HepG2 (cell line): ENCODE results near the gene SP5. TPM values are rescaled to one million over a fixed set of nuclear protein-coding genes. Genes with fewer than 3 reads are reported as not detected.

Source experiments
- ATAC-seq: fragments of 200-7000 bp; cut with Tn5 transposase; 3 replicates; pipeline ENCODE4 v1.9.1; 2020; ENCODE audit warnings: mild to moderate bottlenecking, moderate library complexity
- BruUV-seq: library from RNA; stranded (reverse); fragments of 400-500 nt; replicated peaks from 2 replicates; lab custom pipeline; 2021; lab: Mats Ljungman, UMichigan
- CTCF ChIA-PET: fragments of 300-600 bp; formaldehyde crosslinking; extraction: SDS; loops from one replicate; lab custom pipeline; 2021; ENCODE audit warnings: low total read pairs, inconsistent platforms, low intra/inter-chr PET ratio; lab: Yijun Ruan, JAX
- POLR2A ChIA-PET: fragments of 350-600 bp; sonication (Branson Sonifier 250); formaldehyde crosslinking; loops from one replicate; lab custom pipeline; 2020; ENCODE audit warnings: antibody characterized with exemption, inconsistent platforms; lab: Yijun Ruan, JAX
- DNase-seq: peaks from one replicate; pipeline ENCODE4 v3.0.0-alpha.2; 2015; ENCODE audit warnings: low spot score
- FAIRE-seq: peaks from 3 replicates; lab custom pipeline; 2011; peaks lifted over from hg19 to GRCh38; lab: Jason Lieb, UNC
- H2AFZ ChIP-seq: one replicate; pipeline ENCODE4 v1.6.1; 2011; ENCODE audit warnings: low read length, inconsistent platforms
- H3K27ac ChIP-seq: fragments of 300-600 bp; 3 replicates; pipeline ENCODE4 v1.8.0; 2011; ENCODE audit warnings: mixed run types, mild to moderate bottlenecking, mixed read lengths, low read length, inconsistent platforms; ENCODE audit not compliant: insufficient read depth; ENCODE audit errors: extremely low read length
- H3K27me3 ChIP-seq, 2 experiments: fragments of 200-600 bp in 1 of 2; 2 replicates in 1 of 2; 3 replicates in 1 of 2; pipeline versions ENCODE4 v1.6.0 to v1.8.0; 2011; ENCODE audit warnings: low read length in 2 of 2, mild to moderate bottlenecking in 2 of 2, moderate library complexity in 2 of 2, inconsistent platforms in 1 of 2; ENCODE audit not compliant: insufficient read depth in 2 of 2, control insufficient read depth in 1 of 2
- H3K36me3 ChIP-seq, 2 experiments: fragments of 200-600 bp in 1 of 2; replicated peaks in 1 of 2; 2 replicates in 1 of 2; 3 replicates in 1 of 2; pipeline versions ENCODE4 v1.5.1 to v1.8.0; 2011; ENCODE audit warnings: low read length in 2 of 2, inconsistent platforms in 1 of 2; ENCODE audit not compliant: insufficient read depth in 2 of 2, control insufficient read depth in 1 of 2
- H3K4me1 ChIP-seq: 2 replicates; pipeline ENCODE4 v1.5.1; 2012; ENCODE audit warnings: low read length, inconsistent platforms; ENCODE audit not compliant: insufficient read depth
- H3K4me2 ChIP-seq: 2 replicates; pipeline ENCODE4 v1.6.0; 2011; ENCODE audit warnings: low read depth, low read length, inconsistent platforms
- H3K4me3 ChIP-seq, 3 experiments: fragments of 200-600 bp in 1 of 3; sonication (generic), shearing (Covaris generic) in 1 of 3; replicated peaks in 1 of 3; 2 replicates each; pipeline ENCODE4 v1.5.1; 2011 to 2016; ENCODE audit warnings: low read length in 3 of 3, inconsistent platforms in 2 of 3, low read depth in 2 of 3, mild to moderate bottlenecking in 2 of 3, control low read depth in 1 of 3, mixed read lengths in 1 of 3; ENCODE audit not compliant: insufficient read depth in 1 of 3
- H3K79me2 ChIP-seq: one replicate; pipeline ENCODE4 v1.6.1; 2011; ENCODE audit warnings: low read length, inconsistent platforms; ENCODE audit not compliant: insufficient read depth
- H3K9ac ChIP-seq: 2 replicates; pipeline ENCODE4 v1.6.0; 2011; ENCODE audit warnings: mild to moderate bottlenecking, low read depth, low read length, inconsistent platforms; ENCODE audit not compliant: insufficient read depth
- H3K9me3 ChIP-seq: 2 replicates; pipeline ENCODE4 v1.5.1; 2012; ENCODE audit warnings: mild to moderate bottlenecking, low read length
- H4K20me1 ChIP-seq: 2 replicates; pipeline ENCODE4 v1.6.0; 2011; ENCODE audit warnings: inconsistent platforms, mild to moderate bottlenecking, low read length, moderate library complexity; ENCODE audit not compliant: insufficient read depth
- HNF4A ChIP-seq: sonication (generic); formaldehyde crosslinking; IDR thresholded peaks from 2 replicates; pipeline ENCODE4 v1.4.0; 2020; ENCODE audit warnings: missing genetic modification reagents
- PAF1 ChIP-seq: IDR thresholded peaks from 2 replicates; pipeline ENCODE4 v1.6.1; 2016; ENCODE audit warnings: missing genetic modification reagents, missing compliant biosample characterization
- SRY ChIP-seq: sonication (generic); formaldehyde crosslinking; IDR thresholded peaks from 2 replicates; pipeline ENCODE4 v1.8.0; 2022; ENCODE audit warnings: mild to moderate bottlenecking, missing genetic modification reagents
- THYN1 ChIP-seq: sonication (generic); formaldehyde crosslinking; IDR thresholded peaks from 2 replicates; pipeline ENCODE4 v1.8.1; 2023; ENCODE audit warnings: low read depth, mild to moderate bottlenecking, moderate library complexity, missing genetic modification reagents, borderline replicate concordance
- ZFP1 ChIP-seq: IDR thresholded peaks from 2 replicates; pipeline ENCODE4 v1.6.1; 2016
- ZNF232 ChIP-seq: sonication (generic); formaldehyde crosslinking; IDR thresholded peaks from 2 replicates; pipeline ENCODE4 v1.4.0; 2020; ENCODE audit warnings: missing genetic modification reagents, borderline replicate concordance
- ZNF335 ChIP-seq: sonication (generic); formaldehyde crosslinking; IDR thresholded peaks from 2 replicates; pipeline ENCODE4 v1.4.0; 2020; ENCODE audit warnings: missing genetic modification reagents
- ZNF496 ChIP-seq: sonication (generic); formaldehyde crosslinking; IDR thresholded peaks from 2 replicates; pipeline ENCODE4 v1.8.1; 2023; ENCODE audit warnings: mild to moderate bottlenecking, moderate library complexity, missing genetic modification reagents; ENCODE audit not compliant: insufficient replicate concordance
- ZNF589 ChIP-seq: sonication (generic); formaldehyde crosslinking; conservative IDR thresholded peaks from 2 replicates; pipeline ENCODE4 v1.8.0; 2022; ENCODE audit warnings: mild to moderate bottlenecking, moderate library complexity, missing genetic modification reagents
- WGBS: methylation state at CpG from one replicate; pipeline ENCODE4 v1.1.6; 2017; ENCODE audit warnings: low lambda C conversion rate; 5-methylcytosine and 5-hydroxymethylcytosine counted together
- in situ Hi-C: cut with HindIII; loops from 2 replicates; pipeline ENCODE4 v1.10.0; 2017; ENCODE audit warnings: low pct_unique_long_range_greater_than_20kb; ENCODE audit not compliant: extremely low pct_ligation_motif_present
- intact Hi-C: fragments of 100-400 bp; cut with micrococcal nuclease; formaldehyde crosslinking; loops from one replicate; pipeline ENCODE4 v1.10.0; 2022; ENCODE audit not compliant: unreplicated experiment
- polyA plus RNA-seq, 8 experiments: library from polyadenylated mRNA; depleted of rRNA in 3 of 8; stranded (reverse) in 7 of 8; unstranded in 1 of 8; fragments of >200 nt; fragmentation: Illumina TruSeq in 4 of 8; extraction: Trizol in 4 of 8; gene quantifications; 2 replicates each; pipeline versions ENCODE4 v1.2.1 to v1.2.3, GENCODE V29; 2011 to 2016; ENCODE audit warnings: low read depth in 4 of 8, missing spikeins in 1 of 8, mixed read lengths in 1 of 8; ENCODE audit not compliant: insufficient read depth in 1 of 8
- total RNA-seq, 5 experiments: library from RNA; depleted of rRNA; stranded (reverse); fragments of >200 nt; fragmentation: Illumina TruSeq; extraction: Trizol; gene quantifications; 2 replicates each; pipeline ENCODE4 v1.2.3, GENCODE V29; 2016; ENCODE audit warnings: low read depth in 1 of 5
- TF ChIP-seq, protein P1 (sequence below), 2 experiments: sonication (generic) in 1 of 2; formaldehyde crosslinking in 1 of 2; IDR thresholded peaks; 2 replicates each; pipeline versions ENCODE4 v1.4.0 to v1.6.1; 2016 to 2020; ENCODE audit warnings: borderline replicate concordance in 1 of 2, low read depth in 1 of 2, mild to moderate bottlenecking in 1 of 2, missing genetic modification reagents in 1 of 2

SP5 gene
- total and polyA plus RNA-seq, 2 of the 13 experiments (the other 11 are each of a cell fraction or from before 2014, with no cell fraction given) = 50.8 to 119 TPM

DNA sequence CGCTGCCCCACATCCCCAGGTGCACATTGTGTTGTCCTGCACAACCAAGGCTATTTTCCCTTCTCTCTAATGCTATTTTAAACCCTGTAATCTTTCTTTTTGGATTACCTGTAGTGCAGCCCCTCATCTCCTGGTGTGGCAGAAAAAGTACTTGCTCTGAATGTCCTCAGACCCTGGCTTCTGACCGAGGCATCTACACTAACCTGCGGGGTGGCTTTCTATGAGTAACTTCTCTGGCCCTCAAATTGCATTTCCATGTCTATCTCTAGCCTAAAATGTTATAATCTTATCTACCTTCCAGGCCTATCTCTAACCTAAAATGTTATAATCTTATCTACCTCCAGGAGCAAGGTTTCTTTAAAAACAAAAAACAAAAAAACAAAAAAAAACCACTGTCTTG, 18.2 kb upstream of the SP5 start (continued):
- TF ChIP-seq, protein P1, sequence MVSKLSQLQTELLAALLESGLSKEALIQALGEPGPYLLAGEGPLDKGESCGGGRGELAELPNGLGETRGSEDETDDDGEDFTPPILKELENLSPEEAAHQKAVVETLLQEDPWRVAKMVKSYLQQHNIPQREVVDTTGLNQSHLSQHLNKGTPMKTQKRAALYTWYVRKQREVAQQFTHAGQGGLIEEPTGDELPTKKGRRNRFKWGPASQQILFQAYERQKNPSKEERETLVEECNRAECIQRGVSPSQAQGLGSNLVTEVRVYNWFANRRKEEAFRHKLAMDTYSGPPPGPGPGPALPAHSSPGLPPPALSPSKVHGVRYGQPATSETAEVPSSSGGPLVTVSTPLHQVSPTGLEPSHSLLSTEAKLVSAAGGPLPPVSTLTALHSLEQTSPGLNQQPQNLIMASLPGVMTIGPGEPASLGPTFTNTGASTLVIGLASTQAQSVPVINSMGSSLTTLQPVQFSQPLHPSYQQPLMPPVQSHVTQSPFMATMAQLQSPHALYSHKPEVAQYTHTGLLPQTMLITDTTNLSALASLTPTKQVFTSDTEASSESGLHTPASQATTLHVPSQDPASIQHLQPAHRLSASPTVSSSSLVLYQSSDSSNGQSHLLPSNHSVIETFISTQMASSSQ (IDR thresholded peaks at IDR 0.05; ENCODE audit: low read depth) = no peak
- TF ChIP-seq, protein P1 (CRISPR knock-in tag; IDR thresholded peaks at IDR 0.05; ENCODE audit: borderline replicate concordance) = no peak

DNA sequence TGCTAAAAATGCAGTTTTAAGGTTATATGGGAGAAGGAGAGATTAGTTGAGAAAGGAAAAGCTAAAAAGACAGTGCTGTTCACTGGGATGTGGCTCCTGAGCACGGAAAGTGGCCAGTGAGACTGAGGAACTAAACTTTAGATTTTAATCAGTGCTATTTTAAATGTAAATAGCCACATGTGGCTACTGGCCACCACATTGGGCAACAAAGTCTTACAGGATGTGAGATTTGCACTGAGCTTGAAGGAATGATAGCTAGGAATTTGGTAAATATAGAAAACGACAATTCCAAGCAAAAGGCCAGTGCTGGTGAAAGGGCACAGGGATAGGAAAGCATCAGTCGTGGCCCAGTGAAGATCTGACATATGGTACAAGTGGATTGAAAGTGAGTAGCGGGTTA, 14.1 kb upstream of the SP5 start:
- H3K4me1 ChIP-seq = peaks cover 36% of the 10 kb centered on the region
- intact Hi-C loops (no loop called here), in situ Hi-C loops (no loop called here)
- no peak overlapping the region for H3K4me3 ChIP-seq
- peaks cover 0 to 2% of the 10 kb centered on the region in 2 experiments; a peak in 1 of 5 replicates for H3K36me3 ChIP-seq
- no peak overlapping the region for H3K27ac ChIP-seq
- no TSS peak for BruUV-seq
- FAIRE-seq = no peak
- no peak overlapping the region for H2AFZ ChIP-seq
- H3K4me2 ChIP-seq = no peak overlapping the region
- ChIA-PET CTCF (no interaction called here), POLR2A (interaction anchor here (1.7 to 3.0 kb wide), 2 partner anchors 11 to 15 kb away, joined by 4 to 15 read pairs; partner anchors contain the start of gene SP5)
- H3K79me2 ChIP-seq = peaks cover 8% of the 10 kb centered on the region
- H3K9me3 ChIP-seq = no peaks in the 10 kb centered on the region
- no peaks in the 10 kb centered on the region for H3K27me3 ChIP-seq
- H4K20me1 ChIP-seq = no peaks in the 10 kb centered on the region
- TF ChIP-seq THYN1 (no peak), ZNF589 (CRISPR knock-in tag) (no peak), ZNF496 (CRISPR knock-in tag) (no peak), ZFP1 (CRISPR knock-in tag) (no peak), ZNF335 (CRISPR knock-in tag) (no peak), HNF4A (CRISPR knock-in tag) (no peak), ZNF232 (CRISPR knock-in tag) (no peak), SRY (CRISPR knock-in tag) (no peak), PAF1 (CRISPR knock-in tag) (no peak)
- no peak overlapping the region for H3K9ac ChIP-seq
- WGBS = 86% methylated on average over 4 of the region's 4 CpGs
- ATAC-seq = no peak
- DNase-seq = no peak
